Stimulated activated memory B cell treated with anti-CD40 and anti-IgM and Interleukin-4, amounts not matched to agents 10 μg/mL and 1 μg/mL and 100 μg/mL, for 72 hours (primary cell): ENCODE results near the gene PADI6.
A peak's percentile ranks its signal among the peaks of the same experiment; 100 is the strongest.

Experiments
- ATAC-seq: fragments of 150-1000 bp; cut with Tn5 transposase; 2 replicates; pipeline ENCODE4 v1.10.0; 2021
- H3K27ac Mint-ChIP-seq: one replicate; pipeline ENCODE4 v1.8.0; 2022; ENCODE audit warnings: mild to moderate bottlenecking, mixed read lengths
- H3K27me3 Mint-ChIP-seq: one replicate; pipeline ENCODE4 v1.8.0; 2022; ENCODE audit warnings: mixed read lengths
- H3K36me3 Mint-ChIP-seq: one replicate; pipeline ENCODE4 v1.8.0; 2022; ENCODE audit warnings: mixed read lengths
- H3K4me1 Mint-ChIP-seq: one replicate; pipeline ENCODE4 v1.8.0; 2022; ENCODE audit warnings: mixed read lengths
- H3K4me3 Mint-ChIP-seq: one replicate; pipeline ENCODE4 v1.8.0; 2022; ENCODE audit warnings: mild to moderate bottlenecking, moderate library complexity, mixed read lengths
- H3K9me3 Mint-ChIP-seq: one replicate; pipeline ENCODE4 v1.8.0; 2022; ENCODE audit warnings: mixed read lengths

The PADI6 gene

GRCh38 chr1:17370618-17371017 is 1.4 kb upstream of the PADI6 start:
- no peak overlapping the region for H3K4me3 Mint-ChIP-seq
- H3K27me3 Mint-ChIP-seq = peaks cover 21% of the 10 kb centered on the region
- ATAC-seq = no peak
- no peaks in the 10 kb centered on the region for H3K4me1 Mint-ChIP-seq
- H3K27ac Mint-ChIP-seq = no peak overlapping the region
- H3K9me3 Mint-ChIP-seq = no peaks in the 10 kb centered on the region
- no peaks in the 10 kb centered on the region for H3K36me3 Mint-ChIP-seq

- H3K27me3 Mint-ChIP-seq = peaks cover 13% of the 10 kb centered on the region
These were observed 959 bp downstream of the PADI6 start for GRCh38 chr1:17372955-17373354.

GRCh38 chr1:17375651-17376050 is 3.7 kb downstream of the PADI6 start:
- no peak overlapping the region for H3K27ac Mint-ChIP-seq
- H3K36me3 Mint-ChIP-seq = no peaks in the 10 kb centered on the region
- peaks cover 29% of the 10 kb centered on the region for H3K27me3 Mint-ChIP-seq
- H3K9me3 Mint-ChIP-seq = no peaks in the 10 kb centered on the region
- H3K4me1 Mint-ChIP-seq = no peaks in the 10 kb centered on the region
- no peak overlapping the region for H3K4me3 Mint-ChIP-seq
- no peak for ATAC-seq

More at GRCh38 chr1:17372955-17373354, 959 bp downstream of the PADI6 start:
- Mint-ChIP-seq H3K9me3 (no peaks in the 10 kb centered on the region), H3K36me3 (no peaks in the 10 kb centered on the region), H3K4me3 (no peak overlapping the region), H3K27ac (no peak overlapping the region), H3K4me1 (no peaks in the 10 kb centered on the region)
- ATAC-seq = no peak

GRCh38 chr1:17377325-17377953 is 5.4 kb downstream of the PADI6 start:
- no peak overlapping the region for H3K4me3 Mint-ChIP-seq
- ATAC-seq = no peak
- no peaks in the 10 kb centered on the region for H3K36me3 Mint-ChIP-seq
- H3K4me1 Mint-ChIP-seq = no peaks in the 10 kb centered on the region
- no peak overlapping the region for H3K27ac Mint-ChIP-seq
- peaks cover 34% of the 10 kb centered on the region for H3K27me3 Mint-ChIP-seq
- no peaks in the 10 kb centered on the region for H3K9me3 Mint-ChIP-seq

- Mint-ChIP-seq H3K27ac (no peak overlapping the region), H3K36me3 (no peaks in the 10 kb centered on the region), H3K9me3 (no peaks in the 10 kb centered on the region), H3K4me1 (no peaks in the 10 kb centered on the region), H3K27me3 (peaks cover 34% of the 10 kb centered on the region), H3K4me3 (no peak overlapping the region)
- no peak for ATAC-seq
These were observed 9.2 kb downstream of the PADI6 start for GRCh38 chr1:17381161-17381560.

- Mint-ChIP-seq H3K27me3 (peaks cover 10% of the 10 kb centered on the region), H3K4me1 (peaks cover 16% of the 10 kb centered on the region), H3K9me3 (no peaks in the 10 kb centered on the region), H3K36me3 (no peaks in the 10 kb centered on the region), H3K27ac (no peak overlapping the region), H3K4me3 (no peak overlapping the region)
- no peak for ATAC-seq
These were observed 20.3 kb downstream of the PADI6 start for GRCh38 chr1:17392199-17392740.

- no peaks in the 10 kb centered on the region for H3K9me3 Mint-ChIP-seq
- H3K36me3 Mint-ChIP-seq = no peaks in the 10 kb centered on the region
- peak; percentile 58 for ATAC-seq
- H3K4me1 Mint-ChIP-seq = peaks cover 16% of the 10 kb centered on the region
- peaks cover 10% of the 10 kb centered on the region for H3K27me3 Mint-ChIP-seq
- no peak overlapping the region for H3K4me3 Mint-ChIP-seq
- H3K27ac Mint-ChIP-seq = no peak overlapping the region
These were observed 21.2 kb downstream of the PADI6 start for GRCh38 chr1:17393230-17393629.

GRCh38 chr1:17397910-17398695 is 26.1 kb downstream of the PADI6 start:
- no peak for ATAC-seq
- H3K4me1 Mint-ChIP-seq = peaks cover 8% of the 10 kb centered on the region
- peaks cover 10% of the 10 kb centered on the region for H3K27me3 Mint-ChIP-seq
- no peak overlapping the region for H3K27ac Mint-ChIP-seq
- H3K9me3 Mint-ChIP-seq = no peaks in the 10 kb centered on the region
- no peaks in the 10 kb centered on the region for H3K36me3 Mint-ChIP-seq
- no peak overlapping the region for H3K4me3 Mint-ChIP-seq

GRCh38 chr1:17400725-17401341 is 28.8 kb downstream of the PADI6 start:
- peaks cover 10% of the 10 kb centered on the region for H3K4me1 Mint-ChIP-seq
- ATAC-seq = no peak
- no peak overlapping the region for H3K27ac Mint-ChIP-seq
- no peaks in the 10 kb centered on the region for H3K27me3 Mint-ChIP-seq
- no peaks in the 10 kb centered on the region for H3K9me3 Mint-ChIP-seq
- no peak overlapping the region for H3K4me3 Mint-ChIP-seq
- H3K36me3 Mint-ChIP-seq = no peaks in the 10 kb centered on the region

GRCh38 chr1:17401841-17402240 is 29.8 kb downstream of the PADI6 start:
- peaks cover 4% of the 10 kb centered on the region for H3K36me3 Mint-ChIP-seq
- peaks cover 10% of the 10 kb centered on the region for H3K4me1 Mint-ChIP-seq
- no peak overlapping the region for H3K4me3 Mint-ChIP-seq
- ATAC-seq = no peak
- no peaks in the 10 kb centered on the region for H3K9me3 Mint-ChIP-seq
- H3K27ac Mint-ChIP-seq = no peak overlapping the region
- H3K27me3 Mint-ChIP-seq = no peaks in the 10 kb centered on the region

GRCh38 chr1:17403081-17403480 is 31.1 kb downstream of the PADI6 start:
- ATAC-seq = no peak
- H3K27ac Mint-ChIP-seq = no peak overlapping the region
- H3K4me1 Mint-ChIP-seq = peaks cover 10% of the 10 kb centered on the region
- H3K4me3 Mint-ChIP-seq = no peak overlapping the region
- no peaks in the 10 kb centered on the region for H3K9me3 Mint-ChIP-seq
- peaks cover 16% of the 10 kb centered on the region for H3K36me3 Mint-ChIP-seq
- H3K27me3 Mint-ChIP-seq = no peaks in the 10 kb centered on the region

- Mint-ChIP-seq H3K9me3 (no peaks in the 10 kb centered on the region), H3K4me1 (peaks cover 10% of the 10 kb centered on the region), H3K4me3 (no peak overlapping the region), H3K27ac (no peak overlapping the region), H3K27me3 (no peaks in the 10 kb centered on the region), H3K36me3 (peaks cover 27% of the 10 kb centered on the region)
- no peak for ATAC-seq
These were observed 32.2 kb downstream of the PADI6 start for GRCh38 chr1:17404034-17404684.

GRCh38 chr1:17404820-17405219 is 32.8 kb downstream of the PADI6 start:
- no peak for ATAC-seq
- H3K4me1 Mint-ChIP-seq = peaks cover 10% of the 10 kb centered on the region
- no peak overlapping the region for H3K27ac Mint-ChIP-seq
- no peak overlapping the region for H3K4me3 Mint-ChIP-seq
- no peaks in the 10 kb centered on the region for H3K27me3 Mint-ChIP-seq
- H3K9me3 Mint-ChIP-seq = no peaks in the 10 kb centered on the region
- H3K36me3 Mint-ChIP-seq = peaks cover 34% of the 10 kb centered on the region

- Mint-ChIP-seq H3K27ac (no peak overlapping the region), H3K36me3 (peaks cover 46% of the 10 kb centered on the region)
- peak; percentile 86 for ATAC-seq
These were observed 34.1 kb downstream of the PADI6 start for GRCh38 chr1:17405898-17406759.

More at GRCh38 chr1:17405898-17406759, 34.1 kb downstream of the PADI6 start:
- Mint-ChIP-seq H3K4me3 (no peak overlapping the region), H3K9me3 (no peaks in the 10 kb centered on the region), H3K4me1 (peaks cover 10% of the 10 kb centered on the region), H3K27me3 (no peaks in the 10 kb centered on the region)
